DMS 273 treated with DMSO at 0.1 percent for 48 hours (cell line): ENCODE measurements around the gene TPPP3.

ENCODE experiments used
- DNase-seq: peaks from one replicate; lab custom pipeline; 2025; lab: John Stamatoyannopoulos, UW

The TPPP3 gene

DNA sequence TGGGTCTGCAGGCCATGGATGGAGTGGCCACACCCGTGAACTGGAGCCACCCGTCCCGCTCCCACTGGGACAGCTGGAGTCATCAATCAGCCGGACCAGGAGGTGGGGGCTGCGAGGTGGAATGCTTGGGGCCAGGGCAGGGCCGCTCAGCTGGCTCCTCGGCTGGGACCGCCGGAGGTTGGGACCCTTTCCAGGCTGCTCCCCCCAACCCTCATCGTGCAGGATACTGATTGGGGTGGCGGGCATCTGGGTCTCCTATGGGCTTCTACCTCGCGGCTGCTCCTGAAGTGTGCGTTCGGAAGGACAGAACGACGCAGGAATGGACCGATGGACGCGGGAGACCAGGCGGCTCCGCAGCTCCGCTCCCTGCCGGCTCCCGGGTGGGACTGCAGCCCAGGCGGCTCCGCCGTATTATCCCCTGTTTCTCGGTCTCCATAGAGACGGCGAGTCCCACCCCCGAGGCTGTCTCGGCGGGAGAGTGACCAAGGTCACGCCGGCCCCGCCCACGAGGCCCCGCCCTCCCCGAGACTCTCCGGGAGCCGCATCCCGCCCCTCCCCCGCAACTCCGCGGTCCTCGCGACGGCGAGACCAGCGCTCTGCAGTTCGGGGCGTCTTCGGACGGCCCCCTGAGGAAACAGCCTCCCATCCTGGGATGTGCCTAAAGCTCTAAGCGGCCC is at the start of gene TPPP3:
Gene TPPP3 (minus strand): TSS at position 388 of the 677 bp plus-strand sequence. CDS start 2,387 bp downstream, outside the sequence.
- DNase-seq, result peak; percentile 29

- no peak for DNase-seq
Measured at GRCh38 chr16:67442581-67443255, 49.4 kb upstream of the TPPP3 start.

- DNase-seq, result peak; percentile 84
Measured at GRCh38 chr16:67441907-67442306, 48.6 kb upstream of the TPPP3 start.

- DNase-seq, result peak; percentile 96
Measured at GRCh38 chr16:67441271-67441753, 48.0 kb upstream of the TPPP3 start.

- no peak for DNase-seq
Measured at GRCh38 chr16:67438824-67439393, 45.6 kb upstream of the TPPP3 start.

- DNase-seq, result no peak
Measured at GRCh38 chr16:67438098-67438791, 44.9 kb upstream of the TPPP3 start.

- no peak for DNase-seq
Measured at GRCh38 chr16:67437513-67437912, 44.2 kb upstream of the TPPP3 start.

DNA sequence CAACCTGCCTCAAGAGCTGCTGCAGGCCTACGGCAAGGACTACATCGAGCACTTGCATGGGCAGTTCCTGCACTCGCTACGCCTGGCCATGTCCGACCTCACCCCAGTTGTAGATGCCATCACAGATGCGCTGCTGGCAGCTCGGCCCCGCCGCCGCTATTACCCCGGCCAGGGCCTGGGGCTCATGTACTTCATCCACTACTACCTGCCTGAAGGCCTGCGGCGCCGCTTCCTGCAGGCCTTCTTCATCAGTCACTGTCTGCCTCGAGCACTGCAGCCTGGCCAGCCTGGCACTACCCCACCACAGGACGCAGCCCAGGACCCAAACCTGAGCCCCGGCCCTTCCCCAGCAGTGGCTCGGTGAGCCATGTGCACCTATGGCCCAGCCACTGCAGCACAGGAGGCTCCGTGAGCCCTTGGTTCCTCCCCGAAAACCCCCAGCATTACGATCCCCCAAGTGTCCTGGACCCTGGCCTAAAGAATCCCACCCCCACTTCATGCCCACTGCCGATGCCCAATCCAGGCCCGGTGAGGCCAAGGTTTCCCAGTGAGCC is 43.4 kb upstream of the TPPP3 start:
- no peak for DNase-seq

DNA sequence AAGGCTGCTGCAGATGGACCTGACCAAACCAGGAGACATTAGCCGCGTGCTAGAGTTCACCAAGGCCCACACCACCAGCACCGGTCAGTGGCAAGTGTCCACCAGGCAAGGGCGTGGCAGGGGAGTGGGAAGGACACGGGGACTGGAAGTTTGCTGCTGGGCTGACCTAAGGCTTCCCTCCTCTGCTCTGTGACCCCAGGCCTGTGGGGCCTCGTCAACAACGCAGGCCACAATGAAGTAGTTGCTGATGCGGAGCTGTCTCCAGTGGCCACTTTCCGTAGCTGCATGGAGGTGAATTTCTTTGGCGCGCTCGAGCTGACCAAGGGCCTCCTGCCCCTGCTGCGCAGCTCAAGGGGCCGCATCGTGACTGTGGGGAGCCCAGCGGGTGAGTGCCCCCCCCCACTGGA is 42.5 kb upstream of the TPPP3 start:
- no peak for DNase-seq

- DNase-seq, result no peak
Measured at GRCh38 chr16:67433131-67433719, 39.9 kb upstream of the TPPP3 start.

- DNase-seq, result no peak
Measured at GRCh38 chr16:67432506-67432890, 39.2 kb upstream of the TPPP3 start.

DNA sequence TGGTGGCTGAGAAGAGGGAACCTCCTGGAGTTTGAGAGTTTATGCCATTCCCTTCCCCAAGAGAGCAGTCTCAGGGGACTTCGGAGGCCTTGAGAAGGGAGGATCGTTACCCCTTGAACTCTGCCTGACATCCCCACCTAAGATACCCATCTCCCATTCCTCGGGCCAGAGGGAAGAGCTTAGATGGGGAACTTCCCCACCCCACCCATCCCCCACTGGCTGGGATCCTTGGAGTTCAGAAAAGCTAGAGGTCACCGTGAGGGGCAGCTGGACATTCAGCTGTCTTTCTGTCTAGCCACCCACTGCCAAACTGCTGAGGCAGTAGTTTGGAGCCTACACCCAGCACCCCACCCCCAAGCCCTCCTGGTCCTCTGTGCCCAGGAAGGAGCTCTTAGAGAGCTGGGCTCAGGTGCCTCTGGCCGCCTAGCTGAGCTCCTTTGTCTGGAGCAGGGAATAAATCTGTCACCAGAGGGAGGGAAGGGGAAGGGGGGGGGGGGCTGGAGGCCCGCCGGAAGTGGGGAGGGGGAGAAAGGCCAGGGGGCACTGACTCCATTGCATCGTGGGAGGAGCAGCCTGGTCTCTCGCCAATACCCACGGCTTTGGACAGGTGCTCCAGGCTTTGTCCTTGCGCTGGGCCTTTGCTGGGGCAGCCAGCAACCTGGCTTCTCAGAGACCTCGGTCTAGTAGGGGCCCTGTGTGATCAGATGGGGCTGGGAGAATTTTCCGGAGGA is 38.6 kb upstream of the TPPP3 start:
- no peak for DNase-seq

DNA sequence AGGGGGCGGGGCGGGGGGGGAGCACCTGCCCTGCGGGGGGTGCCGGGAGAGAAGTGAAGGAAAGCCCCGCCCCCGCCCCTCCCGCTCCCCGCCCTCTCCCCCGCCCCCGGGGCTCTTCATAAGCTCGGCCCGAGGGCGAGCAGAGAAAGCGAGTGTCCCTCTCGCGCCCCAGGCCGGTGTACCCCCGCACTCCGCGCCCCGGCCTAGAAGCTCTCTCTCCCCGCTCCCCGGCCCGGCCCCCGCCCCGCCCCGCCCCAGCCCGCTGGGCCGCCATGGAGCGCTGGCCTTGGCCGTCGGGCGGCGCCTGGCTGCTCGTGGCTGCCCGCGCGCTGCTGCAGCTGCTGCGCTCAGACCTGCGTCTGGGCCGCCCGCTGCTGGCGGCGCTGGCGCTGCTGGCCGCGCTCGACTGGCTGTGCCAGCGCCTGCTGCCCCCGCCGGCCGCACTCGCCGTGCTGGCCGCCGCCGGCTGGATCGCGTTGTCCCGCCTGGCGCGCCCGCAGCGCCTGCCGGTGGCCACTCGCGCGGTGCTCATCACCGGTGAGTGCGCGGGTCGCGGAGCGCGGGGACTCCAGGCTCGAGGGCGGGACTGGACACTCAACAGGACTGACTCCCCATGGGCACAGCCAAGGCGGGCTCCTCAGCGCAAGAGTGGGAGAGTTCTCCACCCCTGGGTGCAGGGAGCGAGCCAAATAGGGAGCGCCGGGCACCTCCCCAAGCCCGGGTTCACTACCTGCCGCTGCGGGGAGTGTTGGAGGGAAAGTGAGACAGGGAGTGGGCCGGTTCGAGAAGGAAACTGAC is 37.9 kb upstream of the TPPP3 start, which contains the start of gene HSD11B2:
Gene HSD11B2 (plus strand): TSS at position 145 of the 798 bp plus-strand sequence. CDS start 128 bp downstream, at position 273.
- no peak for DNase-seq

DNA sequence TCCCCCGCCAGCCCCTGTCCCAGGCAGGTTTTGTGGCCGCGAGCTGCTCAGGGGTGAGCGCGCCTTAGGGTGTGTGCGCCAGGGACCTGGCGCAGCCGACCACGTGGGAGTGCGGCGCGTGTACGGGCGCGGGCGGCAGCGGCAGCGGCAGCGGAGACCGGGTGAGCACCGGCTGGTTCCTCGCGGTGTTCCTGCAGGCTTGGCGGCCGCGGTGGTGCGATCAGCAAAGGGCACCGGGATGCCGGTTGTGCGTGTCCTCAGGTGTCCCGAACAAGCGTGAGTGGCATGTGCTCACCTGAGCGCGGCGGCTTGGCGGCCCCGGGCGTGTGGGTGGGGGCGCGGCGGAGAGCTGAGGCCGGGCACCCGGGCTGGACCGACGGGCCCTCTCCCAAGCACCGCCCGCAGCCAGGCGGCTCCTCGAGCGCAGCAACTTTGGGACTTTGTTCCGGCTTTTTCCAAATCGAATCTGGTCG is 37.2 kb upstream of the TPPP3 start:
- DNase-seq, result no peak

DNA sequence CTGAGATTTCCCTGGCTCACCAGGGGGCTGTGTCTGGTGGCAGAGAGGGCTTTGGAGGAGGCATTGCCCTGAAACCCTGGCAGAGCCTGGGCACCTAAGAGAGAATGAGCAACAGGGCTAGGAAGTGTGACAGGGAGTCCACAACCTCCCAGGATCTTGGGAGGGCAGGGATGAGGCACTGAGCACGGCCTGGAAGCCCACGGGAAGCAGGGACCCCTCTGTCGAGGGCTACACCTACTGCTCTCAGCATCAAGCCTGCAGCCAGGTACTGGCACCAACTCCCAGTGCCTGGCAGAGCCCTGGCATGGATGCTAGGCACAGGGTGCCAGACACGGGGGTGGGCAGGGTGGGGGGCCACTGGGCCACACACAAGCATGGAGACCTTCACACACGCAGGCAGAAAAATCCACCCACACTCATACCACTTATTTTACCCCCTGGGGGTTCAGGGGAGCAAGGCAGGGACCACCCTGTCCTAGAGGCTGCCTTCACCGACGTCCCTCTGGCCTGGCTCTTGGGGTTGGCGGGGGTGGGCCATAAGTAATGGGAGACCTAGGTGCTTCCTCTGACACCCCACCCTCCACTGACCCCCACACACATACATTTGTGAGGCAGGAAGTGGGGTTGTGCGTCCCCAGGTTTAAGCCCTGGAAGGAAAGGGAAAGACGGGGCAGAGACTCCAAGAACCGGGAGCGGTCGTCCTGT is 36.7 kb upstream of the TPPP3 start:
- no peak for DNase-seq

GRCh38 chr16:67429053-67429798 is 35.9 kb upstream of the TPPP3 start:
- no peak for DNase-seq

- peak; percentile 52 for DNase-seq
Measured at GRCh38 chr16:67428146-67428731, 34.9 kb upstream of the TPPP3 start.

- DNase-seq, result no peak
Measured at GRCh38 chr16:67426950-67427349, 33.7 kb upstream of the TPPP3 start.
